GM18517 (cell line): Measurements from ENCODE around the gene SAMD4B.

Experiments
- ATAC-seq: cut with Tn5 transposase; IDR thresholded peaks from one replicate; pipeline ENCODE4 v1.9.1; 2021; ENCODE audit warnings: mild to moderate bottlenecking, moderate library complexity; ENCODE audit not compliant: unreplicated experiment

Gene SAMD4B

DNA sequence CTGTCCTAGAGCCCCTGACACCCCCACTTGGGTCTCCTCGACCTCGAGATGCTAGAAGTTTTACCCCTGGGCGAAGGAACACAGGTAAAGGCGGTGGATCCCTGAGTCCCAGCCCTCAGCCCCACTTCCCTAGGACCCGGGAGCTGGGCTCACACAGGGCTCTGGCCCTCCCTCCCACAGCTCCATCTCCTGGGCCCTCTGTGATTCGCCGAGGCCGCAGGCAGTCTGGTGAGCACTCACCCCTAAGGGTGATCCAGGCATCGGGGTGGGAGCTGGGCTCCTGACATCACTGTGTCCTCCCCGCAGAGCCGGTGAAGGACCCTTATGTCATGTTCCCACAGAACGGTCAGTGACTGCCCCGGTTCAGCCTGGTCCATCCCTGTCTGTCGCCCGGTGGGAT is 78.5 kb downstream of the SAMD4B start:
- ATAC-seq: no peak

- no peak for ATAC-seq
Measured at GRCh38 chr19:39422020-39422419, 79.8 kb downstream of the SAMD4B start.

GRCh38 chr19:39423258-39424086 is 81.3 kb downstream of the SAMD4B start:
- no peak for ATAC-seq

GRCh38 chr19:39424934-39425333 is 82.7 kb downstream of the SAMD4B start:
- ATAC-seq: no peak

DNA sequence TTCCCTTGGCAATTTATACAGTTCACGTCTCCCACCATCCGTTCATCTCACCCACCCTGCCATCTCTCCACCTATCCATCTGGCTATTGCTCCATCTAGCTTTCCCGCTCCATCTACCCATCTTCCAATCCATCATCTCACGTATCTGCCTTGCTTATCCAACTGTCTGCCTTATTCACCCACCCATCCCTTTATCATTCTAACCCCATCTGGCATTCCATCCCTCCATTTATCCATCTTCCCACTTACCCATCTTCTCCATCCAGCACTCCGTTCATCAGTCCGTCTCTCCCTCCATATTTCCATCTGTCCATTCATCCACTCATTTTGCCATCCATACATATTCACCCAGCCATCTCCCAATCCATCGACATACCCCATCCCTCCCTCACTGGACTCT is 83.5 kb downstream of the SAMD4B start:
- ATAC-seq: no peak

GRCh38 chr19:39426170-39426569 is 83.9 kb downstream of the SAMD4B start:
- ATAC-seq: no peak

DNA sequence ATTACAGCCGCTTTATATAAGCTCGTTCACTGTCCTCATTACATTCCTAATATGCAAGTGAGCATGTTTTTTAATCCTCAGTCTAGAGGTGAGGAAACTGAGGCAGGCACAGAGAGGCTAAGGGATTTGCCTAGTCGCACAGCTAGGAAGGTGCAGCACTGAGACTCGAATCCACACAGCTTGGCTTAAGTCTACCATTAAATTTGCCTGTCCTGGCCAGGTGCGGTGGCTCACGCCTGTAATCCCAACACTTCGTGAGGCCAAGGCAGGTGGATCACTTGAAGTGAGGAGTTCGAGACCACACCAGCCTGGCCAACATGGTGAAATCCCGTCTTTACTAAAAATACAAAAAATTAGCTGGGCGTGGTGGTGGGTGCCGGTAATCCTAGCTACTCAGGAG is 85.5 kb downstream of the SAMD4B start:
- no peak for ATAC-seq

DNA sequence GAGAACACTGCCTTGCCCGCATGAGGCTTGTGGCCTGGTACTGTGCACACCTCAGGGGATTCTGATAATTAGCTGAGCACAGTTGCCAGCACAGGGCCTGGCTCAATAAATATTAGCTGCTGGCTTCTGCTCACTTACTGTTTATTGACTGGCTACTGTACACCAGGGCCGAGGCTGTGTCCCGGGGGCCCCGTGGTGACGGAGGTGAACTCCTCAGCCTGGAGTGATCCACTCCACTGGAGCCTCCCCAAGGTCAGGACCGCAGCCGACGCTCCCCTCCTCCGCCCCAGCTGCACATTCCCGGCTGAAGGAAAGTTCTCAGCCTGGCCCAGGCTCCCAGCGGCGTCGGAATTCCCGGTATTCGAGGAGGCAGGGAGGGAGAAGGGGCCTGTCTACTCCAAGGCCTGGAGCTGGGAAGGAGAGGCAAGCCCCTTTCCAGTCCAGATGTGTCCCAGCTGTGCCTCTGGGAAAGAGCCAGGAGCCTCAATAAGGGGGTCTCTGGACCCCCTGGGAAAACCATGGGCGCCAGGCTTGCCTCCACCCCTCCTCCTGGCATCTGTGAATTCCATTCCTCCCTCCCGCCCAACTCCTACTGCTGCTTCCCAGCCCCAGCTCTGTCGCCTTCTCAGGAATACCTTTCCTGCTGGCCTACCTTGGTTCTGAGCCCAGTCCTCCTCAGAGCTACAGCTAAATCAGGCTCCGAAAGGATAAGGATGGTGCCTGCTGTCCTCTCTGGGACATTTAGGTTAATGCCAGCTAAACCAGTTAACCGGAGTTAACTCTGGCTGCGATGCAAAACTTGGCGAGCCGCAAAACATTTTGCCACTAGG is 86.3 kb downstream of the SAMD4B start:
- no peak for ATAC-seq

DNA sequence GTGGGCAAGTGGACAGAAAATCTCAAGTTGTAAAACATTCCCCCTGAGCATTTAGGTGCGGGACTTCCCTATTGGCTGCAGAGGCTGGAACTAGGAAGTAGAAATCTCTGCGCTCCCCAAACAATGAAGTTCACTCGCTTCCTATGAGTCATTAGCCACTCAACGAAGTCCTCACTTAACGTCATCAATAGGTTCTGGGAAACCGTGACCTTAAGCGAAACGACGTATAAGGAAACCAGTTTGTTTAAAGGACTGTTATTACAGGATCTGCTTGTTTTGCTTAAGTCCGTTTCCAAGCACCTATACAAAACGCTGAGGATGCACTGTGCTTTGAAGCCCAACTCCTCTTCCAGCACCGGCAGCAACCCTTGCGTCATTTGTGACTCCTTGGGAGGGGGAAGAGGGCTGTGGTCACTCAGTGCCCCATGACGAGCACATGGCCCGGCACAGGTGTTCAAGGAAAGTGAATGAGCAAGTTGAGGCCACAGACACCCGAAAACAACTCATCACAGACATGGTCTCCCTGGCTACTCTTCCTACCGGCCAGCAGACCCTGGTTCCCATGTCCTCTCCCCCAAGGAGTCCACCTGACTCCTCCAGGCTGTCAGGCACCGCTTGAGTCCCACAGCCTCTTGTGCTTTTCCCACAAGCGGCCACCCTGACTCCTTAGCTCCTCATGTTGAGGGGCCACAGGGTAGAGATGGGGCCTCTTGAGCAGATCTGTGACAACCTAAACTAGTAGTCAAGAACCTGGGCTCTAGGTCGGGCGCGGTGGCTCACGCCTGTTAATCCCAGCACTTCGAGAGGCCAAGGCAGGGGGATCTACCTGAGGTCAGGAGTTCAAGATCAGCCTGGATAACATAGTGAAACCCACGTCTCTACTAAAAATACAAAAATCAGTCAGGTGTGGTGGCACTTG is 88.7 kb downstream of the SAMD4B start:
- ATAC-seq: no peak

DNA sequence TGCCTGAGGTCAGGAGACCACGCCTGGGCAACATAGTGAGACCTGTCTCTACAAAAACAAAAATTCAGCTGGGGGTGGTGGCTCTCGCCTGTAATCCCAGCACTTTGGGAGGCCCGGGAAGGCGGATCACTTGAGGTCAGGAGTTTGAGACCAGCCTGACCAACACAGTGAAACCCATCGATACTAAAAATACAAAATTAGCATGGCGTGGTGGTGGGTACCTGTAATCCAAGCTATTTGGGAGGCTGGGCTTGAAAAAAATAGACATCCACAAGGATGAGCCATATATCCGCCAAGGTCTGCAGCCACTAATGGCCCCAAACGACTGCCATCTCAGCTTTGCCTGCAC is 90.4 kb downstream of the SAMD4B start:
- no peak for ATAC-seq

DNA sequence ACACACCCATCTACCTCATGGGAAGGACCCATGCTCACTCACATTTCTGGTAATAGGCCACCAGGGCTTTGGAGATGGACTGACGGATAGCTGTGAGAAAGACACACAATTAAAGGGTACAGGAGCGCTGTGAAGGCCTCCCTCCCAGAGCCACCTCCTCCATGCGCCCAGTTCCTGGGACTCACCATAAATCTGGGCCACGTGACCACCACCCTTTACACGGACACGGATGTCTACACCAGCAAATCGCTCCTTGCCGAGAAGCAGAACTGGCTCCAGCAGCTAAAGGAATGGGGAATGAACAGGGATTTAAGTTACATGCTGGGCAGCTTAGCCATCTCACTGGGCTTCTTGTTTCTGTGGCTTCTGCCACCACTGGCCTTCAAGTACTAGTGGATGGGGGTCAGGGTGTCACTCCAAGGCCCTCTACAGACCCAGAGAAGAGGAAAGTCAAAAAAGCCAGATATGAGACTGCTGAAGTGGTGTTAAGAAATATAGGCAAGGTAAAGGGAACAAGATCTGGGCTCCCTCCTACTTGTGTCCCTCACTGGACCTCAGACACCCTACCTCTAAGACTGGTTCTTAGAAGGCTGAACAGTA is 91.4 kb downstream of the SAMD4B start:
- ATAC-seq: no peak

- ATAC-seq: no peak
Measured at GRCh38 chr19:39434123-39435076, 92.2 kb downstream of the SAMD4B start.
